Activated naive CD4-positive, alpha-beta T cell (primary cell): ENCODE results near the gene LRRC36.
A peak's percentile ranks its signal among the peaks of the same experiment; 100 is the strongest.

Experiments
- DNase-seq, 4 experiments: peaks; one replicate each; lab custom pipeline; 2025; lab: John Stamatoyannopoulos, UW

LRRC36 gene

GRCh38 chr16:67391424-67392300 is 65.0 kb downstream of the LRRC36 start:
- DNase-seq: no peak

- DNase-seq: no peak
Measured at GRCh38 chr16:67392301-67393059, 65.9 kb downstream of the LRRC36 start.

GRCh38 chr16:67393111-67393787 is 66.6 kb downstream of the LRRC36 start, which contains the start of gene TPPP3:
Gene TPPP3 (minus strand): TSS chr16:67393498. CDS start chr16:67391111, 2,387 bp downstream.
- no peak for DNase-seq

GRCh38 chr16:67393788-67394154 is 67.2 kb downstream of the LRRC36 start:
- DNase-seq: no peak

- DNase-seq: peak in 1 of 4 experiments; percentile 9
Measured at GRCh38 chr16:67394155-67395104, 67.8 kb downstream of the LRRC36 start.

- no peak for DNase-seq
Measured at GRCh38 chr16:67395105-67395457, 68.5 kb downstream of the LRRC36 start.

GRCh38 chr16:67395458-67396158 is 69.0 kb downstream of the LRRC36 start:
- DNase-seq: no peak

- no peak for DNase-seq
Measured at GRCh38 chr16:67396159-67397035, 69.8 kb downstream of the LRRC36 start.

GRCh38 chr16:67397036-67397801 is 70.6 kb downstream of the LRRC36 start:
- DNase-seq: no peak

- no peak for DNase-seq
Measured at GRCh38 chr16:67397812-67398545, 71.4 kb downstream of the LRRC36 start.

- DNase-seq: no peak
Measured at GRCh38 chr16:67398546-67399217, 72.1 kb downstream of the LRRC36 start.

GRCh38 chr16:67399218-67399733 is 72.7 kb downstream of the LRRC36 start:
- DNase-seq: peak in 2 of 4 experiments; percentile 16 to 24

GRCh38 chr16:67399749-67400704 is 73.4 kb downstream of the LRRC36 start:
- DNase-seq: no peak

- DNase-seq: no peak
Measured at GRCh38 chr16:67400901-67401300, 74.3 kb downstream of the LRRC36 start.

- DNase-seq: no peak
Measured at GRCh38 chr16:67403976-67404555, 77.5 kb downstream of the LRRC36 start.

GRCh38 chr16:67404740-67405226 is 78.2 kb downstream of the LRRC36 start:
- no peak for DNase-seq
